SKM-1 (cell line): Measurements from ENCODE around the gene BLACAT1.

Source experiments
- DNase-seq: peaks from one replicate; lab custom pipeline; 2025; ENCODE audit not compliant: unreplicated experiment; lab: John Stamatoyannopoulos, UW

Gene BLACAT1

GRCh38 chr1:205455581-205456382 lies at the start of gene BLACAT1:
Gene BLACAT1, minus strand, starts transcription at chr1:205456045.
- no peak for DNase-seq

GRCh38 chr1:205505076-205505729 lies 49.4 kb upstream of the BLACAT1 start:
- no peak for DNase-seq

GRCh38 chr1:205504311-205505075 lies 48.6 kb upstream of the BLACAT1 start, which contains the start of gene CDK18:
Gene CDK18, plus strand, starts transcription at chr1:205504669. Its CDS starts 18,499 bp downstream, at chr1:205523168.
- peak; percentile 70 for DNase-seq

GRCh38 chr1:205502992-205503391 lies 47.1 kb upstream of the BLACAT1 start:
- no peak for DNase-seq

GRCh38 chr1:205502111-205502810 lies 46.4 kb upstream of the BLACAT1 start:
- DNase-seq: no peak

- DNase-seq: no peak
Measured at GRCh38 chr1:205500240-205501233, 44.7 kb upstream of the BLACAT1 start.

- no peak for DNase-seq
Measured at GRCh38 chr1:205499789-205500188, 43.9 kb upstream of the BLACAT1 start.

- no peak for DNase-seq
Measured at GRCh38 chr1:205497351-205497750, 41.5 kb upstream of the BLACAT1 start.

- DNase-seq: no peak
Measured at GRCh38 chr1:205496661-205497060, 40.8 kb upstream of the BLACAT1 start.

- DNase-seq: no peak
Measured at GRCh38 chr1:205495237-205495823, 39.5 kb upstream of the BLACAT1 start.

- DNase-seq: no peak
Measured at GRCh38 chr1:205494115-205494514, 38.3 kb upstream of the BLACAT1 start.

- DNase-seq: no peak
Measured at GRCh38 chr1:205493241-205494085, 37.6 kb upstream of the BLACAT1 start.

- DNase-seq: no peak
Measured at GRCh38 chr1:205492774-205493173, 36.9 kb upstream of the BLACAT1 start.

- no peak for DNase-seq
Measured at GRCh38 chr1:205492201-205492667, 36.4 kb upstream of the BLACAT1 start.

GRCh38 chr1:205491794-205492193 lies 35.9 kb upstream of the BLACAT1 start:
- no peak for DNase-seq

GRCh38 chr1:205488074-205488723 lies 32.4 kb upstream of the BLACAT1 start:
- peak; percentile 69 for DNase-seq

GRCh38 chr1:205486258-205486657 lies 30.4 kb upstream of the BLACAT1 start:
- DNase-seq: no peak
